ENCODE measurements around the gene KCNMB2.

DNA sequence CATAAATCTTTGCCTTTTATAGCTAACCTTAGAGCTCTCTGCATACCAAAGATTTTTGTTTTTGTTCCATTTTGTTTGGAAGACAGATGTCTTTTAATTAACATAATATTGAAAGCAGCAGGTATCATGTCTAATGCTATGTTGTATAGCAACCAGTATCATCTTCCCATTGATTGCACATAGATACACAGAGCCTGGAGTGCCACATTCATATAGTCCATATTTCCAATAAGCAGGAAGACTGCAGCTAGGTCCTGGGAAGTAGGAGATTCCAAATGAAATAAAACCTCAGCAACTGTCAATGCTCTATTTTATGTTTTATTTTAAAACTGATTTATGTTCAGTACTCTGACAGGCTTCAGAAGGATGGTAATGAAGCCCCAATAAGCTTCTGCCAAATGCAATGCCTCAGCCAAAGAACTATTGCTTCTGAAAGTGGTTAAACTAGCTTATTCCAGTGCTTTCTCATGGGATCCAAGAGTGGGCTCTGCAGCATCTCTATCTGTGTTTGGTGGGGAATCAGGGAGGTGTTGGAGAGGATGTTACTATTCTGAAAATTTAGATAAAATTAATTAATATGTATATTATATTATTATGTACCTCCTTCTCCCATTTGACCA lies 6.5 kb upstream of the KCNMB2 start:
- no peak for TF ChIP-seq CTCF (conservative IDR thresholded peaks at IDR 0.05 in 1 of 2, IDR thresholded peaks at IDR 0.05 in 1 of 2; ENCODE audit: low read depth in 1 of 2, low read length in 2 of 2)
- TF ChIP-seq EZH2 (IDR thresholded peaks at IDR 0.05; ENCODE audit: low read length, missing control alignments), result no peak

Data from fibroblast of lung (primary cell).